GM18867 (cell line): ENCODE measurements around the gene PDCD7.

Source experiments
- ATAC-seq: cut with Tn5 transposase; IDR thresholded peaks from one replicate; pipeline ENCODE4 v1.9.1; 2021; ENCODE audit warnings: mild to moderate bottlenecking, moderate library complexity; ENCODE audit not compliant: unreplicated experiment

PDCD7 gene

DNA sequence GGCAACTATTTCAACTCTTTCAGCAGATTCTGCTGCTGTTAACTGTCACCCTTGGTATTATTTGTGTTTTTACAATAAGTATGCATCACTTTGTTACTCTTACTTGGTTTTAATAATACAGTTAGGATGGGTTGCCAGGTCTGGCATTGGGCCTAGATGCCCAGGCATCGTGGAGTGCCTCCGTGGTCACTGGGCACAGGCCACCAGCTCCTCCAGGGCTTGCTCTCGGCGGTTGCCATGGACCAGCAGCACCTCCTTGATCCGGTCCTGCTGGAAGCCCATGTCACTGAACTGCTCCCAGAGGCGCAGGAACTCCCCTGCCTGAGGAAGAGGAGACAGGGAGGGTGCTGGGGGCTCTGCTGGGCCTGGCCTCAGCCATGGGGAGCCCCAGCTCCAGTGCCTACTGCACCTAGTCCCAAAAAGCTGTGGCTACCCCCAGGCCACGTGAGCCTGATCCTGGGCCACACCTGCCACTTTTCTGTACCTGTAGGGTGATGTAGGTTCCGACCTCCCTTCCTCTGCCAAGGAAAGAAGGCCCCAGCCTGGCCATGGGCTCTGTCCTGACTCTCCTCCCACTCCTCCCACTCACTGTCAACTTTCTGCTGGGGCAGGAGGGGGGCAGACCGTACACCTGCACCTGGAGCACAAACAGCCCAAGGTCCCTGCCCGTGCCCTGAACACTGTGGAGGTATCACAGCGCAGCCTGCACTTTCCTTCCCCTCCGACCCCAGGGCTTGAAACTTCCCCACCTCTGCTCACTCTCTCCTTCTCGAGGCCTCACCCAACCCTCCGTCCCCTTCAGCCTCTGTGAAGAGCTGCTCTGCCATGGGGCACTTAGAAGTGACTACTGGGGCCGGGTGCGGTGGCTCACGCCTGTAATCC is 40.5 kb downstream of the PDCD7 start:
- no peak for ATAC-seq

DNA sequence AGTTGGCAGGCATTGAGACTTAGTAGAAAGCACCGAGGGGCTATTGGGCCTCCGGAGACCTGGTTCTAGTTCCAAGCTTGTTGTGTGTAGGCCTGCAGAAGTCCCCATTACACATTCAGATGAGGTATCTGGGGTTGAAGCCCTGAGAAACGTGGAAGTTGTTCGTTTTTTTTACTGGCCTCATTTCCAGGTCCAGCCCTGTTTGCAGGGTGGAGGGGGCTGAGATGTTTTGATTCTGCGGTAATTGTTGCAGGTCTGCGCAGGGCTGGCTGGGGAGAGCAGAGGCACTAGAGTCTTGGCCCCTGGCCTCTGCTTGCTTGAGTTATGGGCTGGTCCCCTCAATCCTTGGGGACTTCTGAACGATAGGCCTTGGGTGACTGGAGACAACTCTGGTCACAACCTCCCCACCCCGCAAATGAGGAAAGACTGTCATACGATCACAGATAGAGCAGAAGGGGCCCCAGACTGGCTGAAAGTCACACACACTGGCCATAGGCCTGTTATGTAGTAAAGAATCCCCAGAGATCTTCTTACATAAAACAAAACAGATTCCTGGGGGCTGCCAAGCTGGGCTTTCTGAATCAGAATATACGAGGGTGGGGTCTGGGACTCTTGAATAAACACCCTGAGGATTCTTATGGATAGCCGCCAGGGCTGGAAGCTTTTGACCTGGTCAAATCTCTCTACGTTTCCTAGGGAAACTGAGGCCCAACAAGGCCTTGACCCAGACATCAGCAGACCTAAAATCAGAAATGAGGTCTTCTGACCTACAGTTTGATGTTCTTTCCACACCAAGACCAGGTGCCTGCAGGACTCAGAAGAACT is 41.5 kb downstream of the PDCD7 start:
- no peak for ATAC-seq

DNA sequence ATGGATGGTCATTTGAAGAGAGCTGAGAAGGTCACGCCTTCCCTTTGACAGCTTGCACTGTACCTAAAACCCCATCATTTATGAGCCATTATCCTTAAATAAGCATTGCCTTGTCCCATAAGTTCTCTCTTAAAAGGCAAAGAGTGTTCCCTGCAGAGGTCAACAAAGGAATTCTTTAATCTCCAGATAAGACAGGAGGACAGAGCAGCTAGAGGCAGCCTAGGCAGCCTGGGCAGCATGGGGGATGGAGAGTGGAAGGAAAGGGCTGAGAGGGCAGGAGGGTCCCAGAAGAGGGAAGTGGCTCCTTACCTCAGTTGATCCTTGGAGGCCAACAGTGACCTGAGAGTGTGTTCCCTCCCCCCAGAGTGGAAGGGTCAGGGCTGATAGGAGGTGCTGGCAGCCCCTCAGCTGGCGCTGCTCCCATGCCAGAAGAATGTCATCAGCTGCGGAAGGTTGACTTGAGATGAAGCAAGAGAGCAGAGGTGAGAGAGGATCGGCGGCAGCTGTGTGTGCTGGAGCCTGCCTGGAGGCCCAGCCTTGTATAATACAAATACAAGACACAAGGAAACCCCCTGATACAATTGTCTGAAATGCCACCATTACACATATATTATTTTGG is 44.3 kb downstream of the PDCD7 start:
- ATAC-seq, result no peak

DNA sequence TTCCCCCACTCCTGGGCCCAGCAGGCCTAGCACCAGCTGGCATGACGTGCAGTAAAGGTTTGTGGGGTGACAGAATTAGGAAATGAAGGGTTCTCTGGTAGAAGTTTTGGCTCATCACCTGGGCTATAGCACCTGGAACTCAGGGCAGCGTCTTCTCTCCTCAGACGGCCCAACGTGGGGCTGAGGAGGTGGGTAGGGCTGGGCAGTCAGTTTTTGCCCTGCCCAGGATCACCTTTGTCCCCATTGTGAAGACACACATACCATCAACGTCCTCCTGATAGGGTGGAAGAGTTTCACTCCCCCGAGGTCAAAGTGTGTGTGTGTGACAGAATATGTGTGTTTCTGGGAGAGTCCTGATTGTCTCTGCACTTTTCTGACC is 45.0 kb downstream of the PDCD7 start:
- no peak for ATAC-seq

- ATAC-seq, result no peak
Observed at GRCh38 chr15:65087873-65088642, 45.5 kb downstream of the PDCD7 start.

GRCh38 chr15:65087411-65087810 is 46.2 kb downstream of the PDCD7 start:
- ATAC-seq, result no peak

DNA sequence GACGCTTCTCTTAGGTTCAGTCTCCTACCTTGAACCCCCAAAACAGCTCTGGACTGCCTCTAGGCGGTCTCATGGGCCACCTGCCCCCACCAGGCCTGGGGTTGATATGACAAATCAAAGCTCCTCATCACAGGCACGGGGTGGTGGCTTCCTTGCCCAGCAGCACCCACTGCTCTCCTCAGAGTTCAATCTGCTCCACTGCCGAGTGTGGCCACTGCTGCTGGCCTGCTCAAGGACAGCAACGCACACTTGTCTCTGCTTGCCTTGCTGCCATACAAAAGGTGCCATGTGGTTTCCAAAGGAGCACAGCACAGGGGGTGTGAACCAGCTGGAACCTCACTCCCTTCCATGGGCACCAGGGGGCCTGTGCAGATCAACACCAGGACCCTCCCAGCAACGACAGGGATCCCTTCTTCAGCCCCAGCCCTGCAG is 46.9 kb downstream of the PDCD7 start:
- ATAC-seq, result no peak

DNA sequence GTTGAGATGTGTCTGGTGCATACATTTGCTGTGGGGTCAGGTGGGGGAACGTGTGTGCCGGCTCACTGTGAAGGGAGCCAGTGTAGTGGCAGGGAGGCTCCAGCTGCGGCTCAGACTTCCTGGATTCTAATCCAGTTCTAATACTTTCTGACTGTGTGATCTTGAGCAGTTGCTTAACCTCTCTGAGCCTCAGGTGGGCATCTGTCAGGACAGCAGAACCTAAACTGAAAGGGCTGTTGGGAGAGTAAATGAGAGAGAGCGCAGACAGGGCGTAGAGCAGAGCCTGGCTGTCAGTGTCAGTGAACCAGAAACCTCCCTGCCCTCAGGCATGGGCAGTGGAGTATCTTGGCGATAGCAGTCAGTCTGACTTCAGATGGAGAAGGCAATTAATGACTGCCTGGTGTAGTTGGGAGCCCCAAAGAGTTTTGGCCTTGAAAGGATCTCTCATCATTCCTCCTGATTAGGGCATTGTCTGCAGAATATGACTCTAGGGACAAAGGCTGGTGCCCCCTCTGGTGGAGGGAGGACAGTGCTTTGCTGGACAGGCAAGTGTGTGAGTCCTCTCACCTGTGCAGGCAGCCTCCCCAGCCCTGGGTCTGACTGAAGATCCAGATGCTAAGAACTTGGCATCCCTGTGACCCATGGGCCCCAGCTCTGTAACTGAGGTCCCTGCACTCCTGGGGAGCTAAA is 47.5 kb downstream of the PDCD7 start:
- ATAC-seq, result no peak

DNA sequence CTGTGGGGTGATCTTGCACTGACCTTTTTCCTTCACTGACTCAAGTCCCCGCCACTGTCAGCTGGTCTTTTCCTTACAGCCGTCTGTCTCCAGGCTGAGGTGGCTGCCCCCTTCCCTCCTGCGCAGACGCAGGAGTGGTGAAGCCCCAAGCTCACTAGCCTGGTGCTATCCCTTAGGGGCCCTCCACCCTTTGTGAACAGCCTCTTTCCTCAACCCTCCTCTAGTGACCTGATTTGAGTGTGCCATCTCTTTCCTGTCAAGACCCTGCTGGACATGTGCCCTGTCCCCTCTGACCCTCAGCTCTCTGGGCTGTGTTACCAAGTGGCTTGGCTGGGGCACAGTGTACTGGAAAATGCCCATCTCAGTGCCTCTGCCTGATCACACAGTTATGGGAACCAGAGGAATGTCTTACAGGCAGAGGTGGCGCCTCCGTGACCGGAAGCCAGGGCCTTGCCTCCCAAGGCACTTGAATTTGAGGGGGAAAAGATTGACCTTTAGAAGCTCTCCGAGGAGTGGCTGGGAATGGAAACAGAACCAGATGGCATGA is 48.3 kb downstream of the PDCD7 start:
- no peak for ATAC-seq

DNA sequence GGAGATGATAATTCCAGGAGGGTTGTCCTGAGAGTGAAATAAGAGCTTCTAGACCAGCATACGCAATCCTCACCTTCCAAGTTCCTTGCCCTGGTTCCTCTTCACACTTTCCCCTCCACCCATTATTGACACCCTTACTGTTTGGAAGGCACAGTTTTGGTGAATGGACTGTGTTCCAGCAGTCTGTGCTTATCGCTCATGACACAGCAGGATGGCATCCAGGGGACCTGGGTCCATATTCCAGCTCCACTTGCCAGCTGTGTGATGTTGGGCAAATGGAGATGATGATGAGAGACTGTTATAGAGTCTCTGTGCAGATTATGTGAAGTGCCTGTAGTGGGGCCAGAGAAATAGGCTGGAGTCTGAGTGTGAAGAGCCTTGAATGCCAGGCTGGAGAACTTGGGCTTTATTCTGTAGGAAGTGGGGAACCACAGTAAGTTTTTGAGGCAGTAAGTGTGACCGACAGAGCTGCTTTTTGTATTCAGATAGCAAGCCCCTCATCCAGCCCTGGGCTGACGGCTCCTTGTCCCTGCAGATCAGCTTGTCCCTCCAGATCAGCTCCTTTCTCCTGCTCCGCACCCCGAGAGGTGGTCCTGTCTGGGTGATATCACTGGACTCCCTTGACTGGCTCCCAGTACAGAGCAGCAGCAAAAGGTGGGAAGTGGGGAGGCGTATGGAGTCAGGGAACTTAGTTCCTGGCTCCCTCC is 49.0 kb downstream of the PDCD7 start:
- no peak for ATAC-seq

GRCh38 chr15:65083262-65083701 is 50.3 kb downstream of the PDCD7 start:
- no peak for ATAC-seq

DNA sequence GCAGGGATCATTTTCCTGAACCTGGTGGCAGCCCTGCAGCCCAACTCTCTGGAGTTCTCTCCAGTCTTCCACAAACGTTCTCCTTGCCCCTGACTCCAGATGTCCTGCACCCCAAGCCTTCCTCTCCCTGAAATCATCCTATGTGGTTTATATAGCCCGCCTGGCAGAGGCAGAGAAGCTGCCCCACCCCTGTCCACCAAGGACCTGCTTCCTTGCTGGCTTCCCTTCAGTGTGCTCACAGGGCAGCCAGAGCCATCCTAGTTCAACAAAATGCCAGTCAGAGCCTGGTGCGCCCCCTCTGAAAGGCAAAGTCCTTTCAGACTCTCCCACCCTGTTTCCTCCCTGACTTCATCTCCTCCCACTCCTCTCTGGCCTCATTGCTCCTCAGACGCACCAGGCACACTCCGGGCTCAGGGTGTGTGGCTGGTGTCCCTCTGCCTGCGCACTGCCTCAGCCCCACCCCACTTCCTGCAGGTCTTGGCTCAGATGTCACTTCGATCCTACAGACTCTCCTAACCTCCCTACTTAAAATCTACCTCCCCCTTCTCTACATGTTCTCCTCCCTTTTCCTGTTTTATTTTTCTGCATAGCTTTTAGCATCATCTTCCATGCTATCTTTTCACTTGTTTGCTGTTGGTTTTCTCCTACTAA is 51.2 kb downstream of the PDCD7 start:
- no peak for ATAC-seq

DNA sequence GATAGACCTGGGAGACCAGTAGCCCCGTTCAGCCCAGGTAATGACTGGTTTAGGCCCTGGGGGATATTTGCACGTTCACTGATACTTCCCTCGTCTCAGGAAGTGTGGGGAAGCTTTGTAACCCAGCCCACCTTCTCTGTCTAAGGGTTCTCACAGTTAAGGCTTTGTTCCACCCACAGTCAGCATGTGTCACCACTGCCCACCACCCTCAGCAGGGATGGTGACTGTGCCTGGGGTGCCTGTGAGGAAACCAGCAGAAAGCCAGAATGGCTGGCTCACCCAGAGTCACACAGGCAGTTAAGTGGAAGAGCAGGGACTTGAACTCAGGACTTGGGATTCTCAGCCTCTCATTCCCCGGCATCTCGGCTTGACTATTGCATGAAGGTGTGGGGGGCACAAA is 51.9 kb downstream of the PDCD7 start:
- ATAC-seq, result no peak

- no peak for ATAC-seq
Observed at GRCh38 chr15:65081270-65081669, 52.3 kb downstream of the PDCD7 start.

DNA sequence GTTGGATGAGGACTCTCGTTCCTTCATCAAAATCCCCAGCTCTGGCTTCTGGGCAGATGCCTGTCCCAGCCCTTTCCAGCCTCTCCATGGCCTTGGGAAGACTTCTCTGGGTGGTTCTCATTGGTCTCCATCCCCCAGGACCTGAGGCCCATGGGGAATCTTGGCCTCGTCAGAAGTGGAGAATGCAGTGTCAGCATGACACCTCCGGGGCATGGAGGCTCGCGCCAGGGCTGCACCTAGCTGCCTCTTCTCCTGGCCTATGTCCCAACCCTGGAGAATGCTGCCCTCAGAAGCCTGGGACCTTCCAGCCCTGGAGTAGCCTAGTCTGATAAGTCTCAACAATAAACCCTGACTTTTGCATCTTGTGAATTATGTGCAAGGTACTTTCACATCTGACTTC is 54.0 kb downstream of the PDCD7 start:
- no peak for ATAC-seq

DNA sequence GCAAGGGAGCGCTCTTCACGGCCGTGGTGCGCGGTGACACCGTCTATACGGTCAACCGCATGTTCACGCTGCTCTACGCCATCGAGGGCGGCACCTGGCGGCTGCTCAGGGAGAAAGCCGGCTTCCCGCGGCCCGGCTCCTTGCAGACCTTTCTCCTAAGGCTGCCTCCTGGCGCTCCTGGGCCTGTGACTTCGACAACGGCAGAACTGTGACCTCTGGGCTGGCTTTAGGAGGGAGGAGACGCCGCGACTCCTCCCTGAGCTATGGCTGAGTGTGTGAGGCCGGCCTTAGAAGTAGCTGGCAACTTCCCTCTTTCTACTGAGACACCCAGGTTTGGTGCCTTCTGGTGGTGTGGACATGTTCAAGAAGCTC is 55.6 kb downstream of the PDCD7 start:
- no peak for ATAC-seq

DNA sequence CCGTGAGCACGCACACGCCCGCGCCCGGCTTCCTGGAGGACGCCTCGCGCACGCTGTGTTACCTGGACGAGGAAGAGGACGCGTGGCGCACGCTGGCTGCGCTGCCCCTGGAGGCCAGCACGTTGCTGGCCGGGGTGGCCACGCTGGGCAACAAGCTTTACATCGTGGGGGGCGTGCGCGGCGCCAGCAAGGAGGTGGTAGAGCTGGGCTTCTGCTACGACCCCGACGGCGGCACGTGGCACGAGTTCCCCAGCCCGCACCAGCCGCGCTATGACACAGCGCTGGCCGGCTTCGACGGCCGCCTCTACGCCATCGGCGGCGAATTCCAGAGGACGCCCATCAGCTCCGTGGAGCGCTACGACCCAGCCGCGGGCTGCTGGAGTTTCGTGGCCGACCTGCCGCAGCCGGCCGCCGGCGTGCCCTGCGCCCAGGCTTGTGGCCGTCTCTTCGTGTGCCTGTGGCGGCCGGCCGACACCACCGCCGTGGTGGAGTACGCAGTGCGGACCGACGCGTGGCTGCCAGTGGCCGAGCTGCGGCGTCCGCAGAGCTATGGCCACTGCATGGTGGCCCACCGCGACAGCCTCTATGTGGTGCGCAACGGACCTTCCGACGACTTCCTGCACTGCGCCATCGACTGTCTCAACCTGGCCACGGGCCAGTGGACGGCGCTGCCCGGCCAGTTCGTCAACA is 56.2 kb downstream of the PDCD7 start:
- no peak for ATAC-seq
